K562 (cell line): Measurements from ENCODE around the gene KRAS. TPM values are rescaled to one million over a fixed set of nuclear protein-coding genes. Genes with fewer than 3 reads are reported as not detected.

Experiments used
- ATAC-seq: fragments of 200-7000 bp; cut with Tn5 transposase; 3 replicates; pipeline ENCODE4 v1.9.1; 2020; ENCODE audit warnings: moderate library complexity
- BruUV-seq: library from RNA; stranded (reverse); fragments of 400-500 nt; replicated peaks from 2 replicates; lab custom pipeline; 2021; lab: Mats Ljungman, UMichigan
- CTCF ChIA-PET: fragments of 300-600 bp; formaldehyde crosslinking; extraction: SDS; loops from one replicate; lab custom pipeline; 2021; ENCODE audit warnings: low intra/inter-chr PET ratio; lab: Yijun Ruan, JAX
- POLR2A ChIA-PET: fragments of 300-600, 350-650 bp; sonication (Branson Sonifier 250); formaldehyde crosslinking; extraction: SDS; loops from one replicate; lab custom pipeline; 2021; ENCODE audit warnings: antibody characterized with exemption, inconsistent platforms; lab: Yijun Ruan, JAX
- DNase-seq, 4 experiments: peaks; one replicate each; pipeline versions ENCODE4 v3.0.0 to v3.0.0-alpha.2; 2011 to 2018; ENCODE audit warnings: low spot score in 3 of 4, mixed read lengths in 3 of 4; ENCODE audit errors: extremely low read depth in 1 of 4
- FAIRE-seq: peaks from 2 replicates; lab custom pipeline; 2011; peaks lifted over from hg19 to GRCh38; lab: Jason Lieb, UNC
- H2AFZ ChIP-seq: 2 replicates; pipeline ENCODE4 v1.6.0; 2011; ENCODE audit warnings: low read depth, low read length, control low read depth, inconsistent platforms
- H3K27ac ChIP-seq: fragments of 200-600 bp; 3 replicates; pipeline ENCODE4 v1.8.0; 2011; ENCODE audit warnings: low read depth, mild to moderate bottlenecking, control low read depth, inconsistent platforms, low read length, moderate library complexity, mixed read lengths; ENCODE audit errors: extremely low read depth
- H3K27me3 ChIP-seq, 2 experiments: fragments of 300-600 bp in 1 of 2; 2 replicates in 1 of 2; 3 replicates in 1 of 2; pipeline versions ENCODE4 v1.6.0 to v1.8.0; 2011; ENCODE audit warnings: inconsistent platforms in 2 of 2, low read length in 2 of 2, mild to moderate bottlenecking in 1 of 2, mixed read lengths in 1 of 2, moderate library complexity in 1 of 2; ENCODE audit not compliant: control insufficient read depth in 2 of 2, insufficient read depth in 2 of 2
- H3K36me3 ChIP-seq: fragments of 300-600 bp; 3 replicates; pipeline ENCODE4 v1.8.0; 2011; ENCODE audit warnings: mild to moderate bottlenecking, low read length, inconsistent platforms; ENCODE audit not compliant: control insufficient read depth, insufficient read depth
- H3K4me1 ChIP-seq, 2 experiments: fragments of 200-600 bp in 1 of 2; replicated peaks in 1 of 2; 2 replicates in 1 of 2; 3 replicates in 1 of 2; pipeline versions ENCODE4 v1.5.1 to v1.8.0; 2011; ENCODE audit warnings: inconsistent platforms in 2 of 2, low read length in 2 of 2, mild to moderate bottlenecking in 1 of 2, mixed read lengths in 1 of 2, moderate library complexity in 1 of 2; ENCODE audit not compliant: control insufficient read depth in 2 of 2, insufficient read depth in 2 of 2
- H3K4me2 ChIP-seq: 2 replicates; pipeline ENCODE4 v1.6.1; 2011; ENCODE audit warnings: low read length, control low read depth, inconsistent platforms, mixed read lengths; ENCODE audit not compliant: insufficient read depth
- H3K4me3 ChIP-seq: fragments of 200-600 bp; sonication (generic), shearing (Covaris generic); 2 replicates; pipeline ENCODE4 v1.5.1; 2016; ENCODE audit warnings: control low read depth, inconsistent platforms
- H3K79me2 ChIP-seq: fragments of 200-600 bp; 3 replicates; pipeline ENCODE4 v1.8.0; 2011; ENCODE audit warnings: low read length, inconsistent platforms; ENCODE audit not compliant: control insufficient read depth, insufficient read depth
- H3K9ac ChIP-seq, 2 experiments: 2 replicates each; pipeline versions ENCODE4 v1.6.0 to v1.6.1; 2011; ENCODE audit warnings: low read depth in 2 of 2, low read length in 2 of 2, control low read depth in 1 of 2, inconsistent platforms in 1 of 2, mild to moderate bottlenecking in 1 of 2, mixed read lengths in 1 of 2; ENCODE audit not compliant: insufficient read depth in 1 of 2
- H3K9me1 ChIP-seq: one replicate; pipeline ENCODE4 v1.6.0; 2011; ENCODE audit warnings: inconsistent platforms, mild to moderate bottlenecking, low read length, moderate library complexity; ENCODE audit not compliant: control insufficient read depth, insufficient read depth
- H3K9me3 ChIP-seq: replicated peaks from 2 replicates; pipeline ENCODE4 v1.5.1; 2011; ENCODE audit warnings: low read depth, low read length, inconsistent platforms; ENCODE audit not compliant: control insufficient read depth, insufficient read depth
- H4K20me1 ChIP-seq: replicated peaks from 2 replicates; pipeline ENCODE4 v1.6.1; 2011; ENCODE audit warnings: low read length, inconsistent platforms, mixed read lengths; ENCODE audit not compliant: control insufficient read depth, insufficient read depth
- CTBP1 ChIP-seq: fragments of 450-650 bp; IDR thresholded peaks from 2 replicates; pipeline ENCODE4 v1.6.1; 2016; ENCODE audit warnings: borderline replicate concordance
- FOSL1 ChIP-seq: fragments of 200-800 bp; sonication (Bioruptor generic); conservative IDR thresholded peaks from 2 replicates; pipeline ENCODE4 v1.6.1; 2016; ENCODE audit warnings: missing genetic modification characterization, missing compliant biosample characterization
- ZBTB7A ChIP-seq: IDR thresholded peaks from 2 replicates; pipeline ENCODE4 v1.6.1; 2011; ENCODE audit warnings: low read depth, mild to moderate bottlenecking, low read length, moderate library complexity, borderline replicate concordance; ENCODE audit not compliant: control insufficient read depth
- ZC3H4 ChIP-seq: sonication (generic); formaldehyde crosslinking; IDR thresholded peaks from 2 replicates; pipeline ENCODE4 v1.9.0; 2021; ENCODE audit warnings: missing genetic modification reagents, borderline replicate concordance
- ZNF785 ChIP-seq: fragments of 250-450 bp; sonication (Bioruptor Pico); IDR thresholded peaks from 2 replicates; pipeline ENCODE4 v1.4.0; 2020; ENCODE audit warnings: mild to moderate bottlenecking
- WGBS: fragments of 100-300 bp; shearing (Covaris generic); methylation state at CpG from one replicate; pipeline ENCODE4 v1.1.6; 2016; ENCODE audit warnings: low coverage, mixed read lengths; ENCODE audit not compliant: insufficient coverage; ENCODE audit errors: missing lambda C conversion rate; 5-methylcytosine and 5-hydroxymethylcytosine counted together
- in situ Hi-C: fragments of 300-500 bp; cut with MboI; formaldehyde crosslinking; loops from 4 replicates; pipeline ENCODE4 v1.15.0; 2018; ENCODE audit warnings: inconsistent platforms, mixed read lengths
- intact Hi-C: fragments of 100-400 bp; cut with micrococcal nuclease; formaldehyde crosslinking; loops from 2 replicates; pipeline ENCODE4 v1.14.2; 2022
- polyA plus RNA-seq, 8 experiments: library from polyadenylated mRNA; depleted of rRNA in 4 of 8; stranded (reverse) in 5 of 8; unstranded in 3 of 8; fragments of >200 nt; fragmentation: Nextera tagmentation in 2 of 8; fragmentation: Illumina TruSeq in 1 of 8; extraction: Ambion mirVana in 2 of 8; extraction: Trizol in 1 of 8; gene quantifications; 2 replicates each; pipeline versions ENCODE4 v1.2.1 to v1.2.3, GENCODE V29; 2011 to 2014; ENCODE audit warnings: inconsistent platforms in 1 of 8, missing spikeins in 1 of 8
- total RNA-seq, 7 experiments: library from RNA; depleted of rRNA in 6 of 7; stranded (reverse); fragments of >200 nt in 6 of 7; fragmentation: Illumina TruSeq in 2 of 7; extraction: Trizol in 2 of 7; gene quantifications; 2 replicates each; pipeline versions ENCODE4 v1.2.1 to v1.2.3, GENCODE V29; 2011 to 2021; ENCODE audit warnings: low replicate concordance in 1 of 7
- TF ChIP-seq, protein P1 (sequence below): sonication (generic); formaldehyde crosslinking; IDR thresholded peaks from 2 replicates; pipeline ENCODE4 v1.8.0; 2023; ENCODE audit warnings: missing genetic modification reagents, mild to moderate bottlenecking, borderline replicate concordance

The KRAS gene
- total and polyA plus RNA-seq, 9 of the 15 experiments (the other 6 are each of a cell fraction or from before 2014, with no cell fraction given) = 7.2 to 21.2 (median 12.7) TPM

DNA sequence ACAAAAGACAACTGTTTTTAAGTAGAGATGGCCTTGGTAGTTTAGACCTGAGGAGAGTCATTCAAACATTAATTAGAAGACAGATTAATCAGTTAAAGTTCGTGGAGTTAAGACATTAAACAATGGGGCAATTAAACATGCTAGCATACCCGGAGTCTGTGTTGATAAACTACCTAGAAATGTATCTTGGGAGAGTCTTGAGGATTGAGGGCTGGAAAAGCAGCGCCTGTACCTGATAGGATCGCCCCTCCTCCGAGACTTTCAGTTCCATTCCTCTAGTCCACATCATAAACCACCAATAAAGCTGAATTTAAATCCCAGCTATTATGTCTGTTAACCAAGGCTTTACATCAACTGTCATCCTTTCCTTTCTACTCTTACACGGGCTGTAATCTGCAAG, 1.0 kb upstream of the KRAS start:
- Histone ChIP-seq H3K4me3 (peak overlapping the region; percentile 84), H4K20me1 (no peaks in the 10 kb centered on the region), H3K4me1 (peaks cover 4 to 7% of the 10 kb centered on the region in 2 experiments; a peak in 3 of 5 replicates), H3K79me2 (peaks cover 32% of the 10 kb centered on the region), H3K36me3 (peaks cover 8% of the 10 kb centered on the region; the same call in 1 of the 3 replicates), H2AFZ (peak overlapping the region; percentile 93), H3K9me3 (no peaks in the 10 kb centered on the region), H3K27ac (peak overlapping the region; percentile 83), H3K4me2 (peak overlapping the region; percentile 94), H3K9me1 (no peaks in the 10 kb centered on the region), H3K9ac (peak overlapping the region in 1 of 2 experiments; percentile 70; a peak in 2 of 4 replicates), H3K27me3 (no peaks in the 10 kb centered on the region; a peak in 1 of 5 replicates)
- peak; percentile 72 for FAIRE-seq
- TF ChIP-seq FOSL1 (tag) (peak; percentile 41; the same call in 1 of the 2 replicates), ZNF785 (CRISPR knock-in tag) (no peak)
- WGBS = 8% methylated on average over 6 of the region's 6 CpGs
- POLR2A ChIA-PET = interaction anchor here (1.2 to 1.4 kb wide), 2 partner anchors 24 to 35 kb away, joined by 3 to 9 read pairs; no protein-coding TSS in a partner anchor
- in situ Hi-C loops = no loop called here
- no peak for ATAC-seq
- BruUV-seq = no TSS peak
- intact Hi-C loops = no loop called here
- DNase-seq = peak in 1 of 4 experiments; percentile 7
- CTCF ChIA-PET = no interaction called here

DNA sequence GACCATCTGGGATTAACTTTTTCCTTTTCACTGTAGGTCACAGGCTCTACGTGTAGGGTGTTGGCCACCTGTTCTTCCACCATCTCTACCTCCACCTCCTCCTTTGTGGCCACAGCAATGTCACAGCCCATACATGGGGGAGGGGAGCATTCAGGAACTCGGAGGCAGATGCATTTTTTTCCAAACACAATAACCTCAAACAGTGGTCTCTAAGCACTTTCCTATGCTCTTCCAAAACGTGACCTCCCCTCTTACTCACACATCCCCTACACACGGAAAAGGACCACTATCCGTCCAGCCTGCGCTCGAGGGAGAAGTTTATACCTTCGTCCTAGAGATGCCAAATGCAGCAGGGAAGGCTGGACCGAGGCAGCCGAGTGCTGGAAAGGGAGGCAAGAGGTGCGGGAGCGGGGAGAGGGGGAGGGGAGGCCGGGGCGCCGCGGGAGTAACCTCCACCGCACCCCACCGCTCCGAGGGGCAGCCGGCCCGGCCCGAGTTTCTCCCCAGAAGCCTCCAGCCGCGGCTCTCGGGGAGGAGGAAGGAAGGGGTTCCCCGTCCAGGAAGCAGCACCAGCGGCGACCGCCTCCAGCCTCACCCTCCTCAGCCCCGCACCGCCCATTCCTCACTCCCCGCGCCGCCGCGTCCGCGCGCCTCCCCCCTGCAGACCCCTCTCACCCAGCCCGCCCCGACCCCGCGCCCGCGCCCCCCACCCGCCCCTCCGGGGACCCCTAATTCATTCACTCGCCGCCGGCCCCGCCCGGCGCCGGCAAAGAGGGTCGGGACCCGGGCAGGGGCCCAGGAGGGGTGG, 594 bp downstream of the KRAS start:
- peaks cover 39% of the 10 kb centered on the region for H3K79me2 ChIP-seq
- WGBS = 1% methylated on average over 23 of the region's 56 CpGs
- peak overlapping the region; percentile 84 for H3K4me3 ChIP-seq
- no peaks in the 10 kb centered on the region; a peak in 1 of 5 replicates for H3K27me3 ChIP-seq
- intact Hi-C loops = no loop called here
- CTCF ChIA-PET = no interaction called here
- BruUV-seq = TSS peak; percentile 52
- ATAC-seq = peak; percentile 62
- no peaks in the 10 kb centered on the region for H4K20me1 ChIP-seq
- no peaks in the 10 kb centered on the region for H3K9me1 ChIP-seq
- DNase-seq = peak; percentile 42 to 58 (median 50)
- peak overlapping the region; percentile 75 for H2AFZ ChIP-seq
- peak overlapping the region; percentile 94 for H3K4me2 ChIP-seq
- peak overlapping the region; percentile 60 to 95 for H3K9ac ChIP-seq
- H3K4me1 ChIP-seq = peaks cover 4 to 17% of the 10 kb centered on the region in 2 experiments; a peak in 4 of 5 replicates
- FAIRE-seq = peak; percentile 81
- H3K27ac ChIP-seq = peak overlapping the region; percentile 83
- peaks cover 8% of the 10 kb centered on the region; the same call in 1 of the 3 replicates for H3K36me3 ChIP-seq
- H3K9me3 ChIP-seq = no peaks in the 10 kb centered on the region
- POLR2A ChIA-PET = interaction anchor here (0.6 to 1.4 kb wide), 5 partner anchors 9 to 34 kb away, joined by 3 to 9 read pairs (median 3); no protein-coding TSS in a partner anchor
- in situ Hi-C loops = no loop called here
- TF ChIP-seq ZC3H4 = no peak
- peak; percentile 26; the same call in 1 of the 2 replicates for TF ChIP-seq CTBP1
- TF ChIP-seq ZBTB7A = peak; percentile 68; the same call in 1 of the 2 replicates
- TF ChIP-seq, protein P1, sequence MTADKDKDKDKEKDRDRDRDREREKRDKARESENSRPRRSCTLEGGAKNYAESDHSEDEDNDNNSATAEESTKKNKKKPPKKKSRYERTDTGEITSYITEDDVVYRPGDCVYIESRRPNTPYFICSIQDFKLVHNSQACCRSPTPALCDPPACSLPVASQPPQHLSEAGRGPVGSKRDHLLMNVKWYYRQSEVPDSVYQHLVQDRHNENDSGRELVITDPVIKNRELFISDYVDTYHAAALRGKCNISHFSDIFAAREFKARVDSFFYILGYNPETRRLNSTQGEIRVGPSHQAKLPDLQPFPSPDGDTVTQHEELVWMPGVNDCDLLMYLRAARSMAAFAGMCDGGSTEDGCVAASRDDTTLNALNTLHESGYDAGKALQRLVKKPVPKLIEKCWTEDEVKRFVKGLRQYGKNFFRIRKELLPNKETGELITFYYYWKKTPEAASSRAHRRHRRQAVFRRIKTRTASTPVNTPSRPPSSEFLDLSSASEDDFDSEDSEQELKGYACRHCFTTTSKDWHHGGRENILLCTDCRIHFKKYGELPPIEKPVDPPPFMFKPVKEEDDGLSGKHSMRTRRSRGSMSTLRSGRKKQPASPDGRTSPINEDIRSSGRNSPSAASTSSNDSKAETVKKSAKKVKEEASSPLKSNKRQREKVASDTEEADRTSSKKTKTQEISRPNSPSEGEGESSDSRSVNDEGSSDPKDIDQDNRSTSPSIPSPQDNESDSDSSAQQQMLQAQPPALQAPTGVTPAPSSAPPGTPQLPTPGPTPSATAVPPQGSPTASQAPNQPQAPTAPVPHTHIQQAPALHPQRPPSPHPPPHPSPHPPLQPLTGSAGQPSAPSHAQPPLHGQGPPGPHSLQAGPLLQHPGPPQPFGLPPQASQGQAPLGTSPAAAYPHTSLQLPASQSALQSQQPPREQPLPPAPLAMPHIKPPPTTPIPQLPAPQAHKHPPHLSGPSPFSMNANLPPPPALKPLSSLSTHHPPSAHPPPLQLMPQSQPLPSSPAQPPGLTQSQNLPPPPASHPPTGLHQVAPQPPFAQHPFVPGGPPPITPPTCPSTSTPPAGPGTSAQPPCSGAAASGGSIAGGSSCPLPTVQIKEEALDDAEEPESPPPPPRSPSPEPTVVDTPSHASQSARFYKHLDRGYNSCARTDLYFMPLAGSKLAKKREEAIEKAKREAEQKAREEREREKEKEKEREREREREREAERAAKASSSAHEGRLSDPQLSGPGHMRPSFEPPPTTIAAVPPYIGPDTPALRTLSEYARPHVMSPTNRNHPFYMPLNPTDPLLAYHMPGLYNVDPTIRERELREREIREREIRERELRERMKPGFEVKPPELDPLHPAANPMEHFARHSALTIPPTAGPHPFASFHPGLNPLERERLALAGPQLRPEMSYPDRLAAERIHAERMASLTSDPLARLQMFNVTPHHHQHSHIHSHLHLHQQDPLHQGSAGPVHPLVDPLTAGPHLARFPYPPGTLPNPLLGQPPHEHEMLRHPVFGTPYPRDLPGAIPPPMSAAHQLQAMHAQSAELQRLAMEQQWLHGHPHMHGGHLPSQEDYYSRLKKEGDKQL = no peak
